GM12878 (cell line): ENCODE measurements around the gene C1orf198. TPM values are rescaled to one million over a fixed set of nuclear protein-coding genes. Genes with fewer than 3 reads are reported as not detected.
A peak's percentile ranks its signal among the peaks of the same experiment; 100 is the strongest.

Experiments
- ATAC-seq: fragments of 200-7000 bp; cut with Tn5 transposase; 3 replicates; pipeline ENCODE4 v1.9.1; 2020; ENCODE audit warnings: mild to moderate bottlenecking, moderate library complexity
- BruUV-seq: library from RNA; stranded (reverse); fragments of 400-500 nt; replicated peaks from 2 replicates; lab custom pipeline; 2021; lab: Mats Ljungman, UMichigan
- CTCF ChIA-PET: fragments of 300-600 bp; sonication (Branson Sonifier 250); formaldehyde crosslinking; extraction: SDS; loops from one replicate; lab custom pipeline; 2021; ENCODE audit warnings: inconsistent platforms; lab: Yijun Ruan, JAX
- POLR2A ChIA-PET: fragments of 350-600 bp; formaldehyde crosslinking; extraction: SDS; loops from one replicate; lab custom pipeline; 2021; ENCODE audit warnings: inconsistent platforms; lab: Charles Lee
- RAD21 ChIA-PET: fragments of 300-600 bp; sonication (Branson Sonifier 250); formaldehyde crosslinking; loops from one replicate; lab custom pipeline; 2023; ENCODE audit warnings: antibody characterized with exemption; ENCODE audit not compliant: unreplicated experiment; lab: Charles Lee
- SMC1A ChIA-PET: fragments of 300-600 bp; sonication (Branson Sonifier 250); formaldehyde crosslinking; loops from one replicate; lab custom pipeline; 2023; ENCODE audit not compliant: unreplicated experiment, uncharacterized antibody; lab: Charles Lee
- DNase-seq: peaks from one replicate; pipeline ENCODE4 v3.0.0-alpha.2; 2011; ENCODE audit warnings: low read depth, low spot score
- FAIRE-seq: peaks from 3 replicates; lab custom pipeline; 2011; peaks lifted over from hg19 to GRCh38; lab: Jason Lieb, UNC
- H2AFZ ChIP-seq: 2 replicates; pipeline ENCODE4 v1.6.0; 2011; ENCODE audit warnings: low read depth, low read length, control low read depth; ENCODE audit not compliant: control insufficient read depth
- H3K27ac ChIP-seq: 2 replicates; pipeline ENCODE4 v1.5.1; 2011; ENCODE audit warnings: control low read depth; ENCODE audit not compliant: control insufficient read depth, insufficient read depth
- H3K27me3 ChIP-seq, 2 experiments: replicated peaks in 1 of 2; 2 replicates each; pipeline versions ENCODE4 v1.6.0 to v1.6.1; 2011; ENCODE audit warnings: low read length in 1 of 2; ENCODE audit not compliant: control insufficient read depth in 2 of 2, insufficient read depth in 2 of 2
- H3K36me3 ChIP-seq, 2 experiments: 2 replicates each; pipeline ENCODE4 v1.5.1; 2011; ENCODE audit warnings: low read length in 1 of 2; ENCODE audit not compliant: control insufficient read depth in 2 of 2, insufficient read depth in 2 of 2
- H3K4me1 ChIP-seq: 2 replicates; pipeline ENCODE4 v1.6.1; 2011; ENCODE audit warnings: mild to moderate bottlenecking, low read length, moderate library complexity, mixed read lengths; ENCODE audit not compliant: control insufficient read depth, insufficient read depth
- H3K4me2 ChIP-seq: 2 replicates; pipeline ENCODE4 v1.6.0; 2011; ENCODE audit warnings: control low read depth; ENCODE audit not compliant: control insufficient read depth, insufficient read depth
- H3K4me3 ChIP-seq: fragments of 200-600 bp; sonication (generic); 2 replicates; pipeline ENCODE4 v1.5.1; 2016
- H3K79me2 ChIP-seq: 2 replicates; pipeline ENCODE4 v1.6.0; 2011; ENCODE audit warnings: low read length; ENCODE audit not compliant: control insufficient read depth, insufficient read depth
- H3K9ac ChIP-seq: 2 replicates; pipeline ENCODE4 v1.8.0; 2011; ENCODE audit warnings: low read length, control low read depth, mixed read lengths; ENCODE audit not compliant: control insufficient read depth, insufficient read depth
- H3K9me3 ChIP-seq: replicated peaks from 3 replicates; pipeline ENCODE4 v1.5.1; 2011; ENCODE audit warnings: mild to moderate bottlenecking, low read length; ENCODE audit not compliant: control insufficient read depth, insufficient read depth
- H4K20me1 ChIP-seq: 2 replicates; pipeline ENCODE4 v1.6.0; 2011; ENCODE audit not compliant: control insufficient read depth, insufficient read depth
- CREM ChIP-seq: IDR thresholded peaks from 2 replicates; pipeline ENCODE4 v1.6.1; 2014; ENCODE audit warnings: antibody characterized with exemption, low read depth
- FOXM1 ChIP-seq: IDR thresholded peaks from 2 replicates; pipeline ENCODE4 v1.6.1; 2012; ENCODE audit warnings: low read depth, mild to moderate bottlenecking, inconsistent platforms, low read length, moderate library complexity
- GATAD2B ChIP-seq: fragments of 450-650 bp; conservative IDR thresholded peaks from 2 replicates; pipeline ENCODE4 v1.6.1; 2017; ENCODE audit warnings: low read depth, mild to moderate bottlenecking, moderate library complexity
- PAX8 ChIP-seq: fragments of 450-650 bp; IDR thresholded peaks from 2 replicates; pipeline ENCODE4 v1.6.1; 2017; ENCODE audit warnings: mild to moderate bottlenecking, moderate library complexity
- RAD21 ChIP-seq: IDR thresholded peaks from 2 replicates; pipeline ENCODE4 v1.6.1; 2011; ENCODE audit warnings: mild to moderate bottlenecking, low read depth, low read length, moderate library complexity; ENCODE audit not compliant: insufficient read depth
- SMC3 ChIP-seq: IDR thresholded peaks from 2 replicates; pipeline ENCODE4 v1.6.1; 2011; ENCODE audit warnings: low read length, improper control_type of control experiment, borderline replicate concordance
- SP1 ChIP-seq: IDR thresholded peaks from one replicate; pipeline ENCODE4 v1.6.1; 2011; ENCODE audit warnings: low read depth, low read length
- SPI1 ChIP-seq: IDR thresholded peaks from 2 replicates; pipeline ENCODE4 v1.6.1; 2011; ENCODE audit warnings: low read depth, mild to moderate bottlenecking, low read length, moderate library complexity, borderline replicate concordance; ENCODE audit not compliant: insufficient read depth
- SREBF2 ChIP-seq: IDR thresholded peaks from 2 replicates; pipeline ENCODE4 v1.6.1; 2012; ENCODE audit warnings: mild to moderate bottlenecking, low read length
- STAT3 ChIP-seq: IDR thresholded peaks from 2 replicates; pipeline ENCODE4 v1.6.1; 2011; ENCODE audit warnings: low read depth, low read length, improper control_type of control experiment
- TCF3 ChIP-seq: IDR thresholded peaks from 2 replicates; pipeline ENCODE4 v1.6.1; 2012; ENCODE audit warnings: low read depth, mild to moderate bottlenecking, low read length, borderline replicate concordance; ENCODE audit not compliant: insufficient read depth
- WRNIP1 ChIP-seq: IDR thresholded peaks from 2 replicates; pipeline ENCODE4 v1.6.1; 2011; ENCODE audit warnings: low read depth, low read length, improper control_type of control experiment, borderline replicate concordance
- WGBS: methylation state at CpG from one replicate; pipeline ENCODE4 v1.1.6; 2016; ENCODE audit warnings: low lambda C conversion rate; ENCODE audit not compliant: insufficient replicate concordance, insufficient coverage; ENCODE audit errors: missing lambda C conversion rate; 5-methylcytosine and 5-hydroxymethylcytosine counted together
- in situ Hi-C: fragments of 300-500 bp; cut with MboI; formaldehyde crosslinking; loops from 9 replicates; pipeline ENCODE4 v1.14.3; 2018; ENCODE audit warnings: mixed read lengths
- intact Hi-C: fragments of 100-400 bp; cut with micrococcal nuclease; formaldehyde crosslinking; loops from one replicate; pipeline ENCODE4 v1.14.2; 2022; ENCODE audit not compliant: unreplicated experiment
- polyA plus RNA-seq, 11 experiments: library from polyadenylated mRNA; depleted of rRNA in 4 of 11; unstranded in 6 of 11; stranded (reverse) in 5 of 11; fragments of >200 nt; fragmentation: Nextera tagmentation in 4 of 11; fragmentation: Illumina TruSeq in 1 of 11; extraction: Ambion mirVana in 4 of 11; extraction: Trizol in 1 of 11; gene quantifications; 1 replicate in 1 of 11; 2 replicates in 10 of 11; pipeline versions ENCODE4 v1.2.1 to v1.2.3, GENCODE V29; 2011 to 2016; ENCODE audit warnings: inconsistent platforms in 2 of 11, missing spikeins in 2 of 11, low read depth in 1 of 11
- total RNA-seq, 4 experiments: library from RNA; depleted of rRNA in 3 of 4; stranded (reverse); fragments of >200 nt in 3 of 4; fragmentation: Illumina TruSeq in 1 of 4; extraction: Trizol in 1 of 4; gene quantifications; 2 replicates each; pipeline versions ENCODE4 v1.2.1 to v1.2.3, GENCODE V29; 2013 to 2021
- TF ChIP-seq, protein P1 (sequence below): IDR thresholded peaks from 2 replicates; pipeline ENCODE4 v1.6.1; 2012; ENCODE audit warnings: low read depth, low read length, improper control_type of control experiment
- TF ChIP-seq, protein P2 (sequence below), 3 experiments: IDR thresholded peaks in 2 of 3; conservative IDR thresholded peaks in 1 of 3; 2 replicates each; pipeline ENCODE4 v1.5.1; 2011; ENCODE audit warnings: low read depth in 3 of 3, low read length in 3 of 3, mild to moderate bottlenecking in 3 of 3, control low read depth in 2 of 3, moderate library complexity in 2 of 3, inconsistent platforms in 1 of 3, mixed read lengths in 1 of 3; ENCODE audit not compliant: control insufficient read depth in 2 of 3, insufficient read depth in 1 of 3; ENCODE audit errors: extremely low read depth in 1 of 3

The C1orf198 gene
- total and polyA plus RNA-seq, 10 of the 15 experiments (the other 5 are each of a cell fraction or from before 2014, with no cell fraction given): 0.16 to 2.8 (median 1.1) TPM

DNA sequence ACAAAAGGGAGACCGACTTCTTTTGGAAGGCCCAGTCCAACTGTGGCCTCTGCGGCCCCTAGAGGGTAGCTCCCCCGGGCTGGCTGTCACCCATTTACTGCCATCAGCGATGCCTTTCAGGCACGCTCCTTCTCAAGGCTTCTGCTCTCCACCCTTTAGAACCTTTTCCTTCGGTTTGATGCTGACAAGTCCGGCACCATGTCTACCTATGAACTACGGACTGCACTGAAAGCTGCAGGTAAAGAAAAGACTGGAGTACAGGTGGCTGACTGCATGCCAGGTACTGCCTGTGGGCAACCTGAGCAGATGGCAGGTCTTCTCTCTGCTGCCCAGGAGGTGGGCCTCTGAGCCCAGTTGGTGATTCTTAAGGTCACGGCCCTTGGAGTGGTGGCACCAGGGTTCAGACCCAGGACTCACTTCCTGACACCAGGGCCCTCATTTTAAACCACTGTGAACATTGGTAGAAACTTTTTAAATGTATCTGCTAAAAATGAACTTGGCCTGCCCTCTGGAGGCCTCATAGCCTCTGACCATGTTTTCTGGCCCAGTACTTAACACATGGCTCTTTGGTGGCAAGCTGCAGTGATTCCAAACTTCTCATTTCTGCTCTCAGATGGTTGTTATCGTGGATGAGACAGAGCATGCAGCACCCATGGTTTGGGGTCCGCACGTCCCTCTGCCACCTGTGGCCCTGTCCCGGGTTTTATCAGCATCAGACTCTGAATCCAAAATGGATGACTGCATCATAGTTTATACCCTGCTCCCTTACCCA is 75.4 kb downstream of the C1orf198 start:
- ChIA-PET CTCF (no interaction called here), POLR2A (no interaction called here), RAD21 (no interaction called here), SMC1A (no interaction called here)
- Histone ChIP-seq H3K9me3 (no peaks in the 10 kb centered on the region), H3K4me1 (no peaks in the 10 kb centered on the region), H3K4me2 (no peak overlapping the region), H3K9ac (no peak overlapping the region), H3K79me2 (no peaks in the 10 kb centered on the region), H2AFZ (no peak overlapping the region), H3K27me3 (no peaks in the 10 kb centered on the region; a peak in 1 of 4 replicates), H3K27ac (no peak overlapping the region), H3K4me3 (no peak overlapping the region), H3K36me3 (no peaks in the 10 kb centered on the region), H4K20me1 (no peaks in the 10 kb centered on the region)
- 35% methylated on average over 13 of the region's 13 CpGs for WGBS
- FAIRE-seq (no peak), ATAC-seq (peak; percentile 28; the same call in 1 of the 3 replicates), DNase-seq (no peak)
- intact Hi-C loops: loop anchor here (10.0 kb wide), 1 partner anchor 302 kb away; no protein-coding TSS in a partner anchor
- TF ChIP-seq FOXM1 (no peak), RAD21 (peak; percentile 29; the same call in 1 of the 2 replicates), TCF3 (no peak), SP1 (no peak), SMC3 (0 out of 2 replicates have a peak, but pooled peaks have one; percentile 7), STAT3 (no peak), WRNIP1 (no peak), GATAD2B (no peak), SREBF2 (no peak), PAX8 (no peak), SPI1 (no peak), CREM (no peak)
- TF ChIP-seq, protein P1, sequence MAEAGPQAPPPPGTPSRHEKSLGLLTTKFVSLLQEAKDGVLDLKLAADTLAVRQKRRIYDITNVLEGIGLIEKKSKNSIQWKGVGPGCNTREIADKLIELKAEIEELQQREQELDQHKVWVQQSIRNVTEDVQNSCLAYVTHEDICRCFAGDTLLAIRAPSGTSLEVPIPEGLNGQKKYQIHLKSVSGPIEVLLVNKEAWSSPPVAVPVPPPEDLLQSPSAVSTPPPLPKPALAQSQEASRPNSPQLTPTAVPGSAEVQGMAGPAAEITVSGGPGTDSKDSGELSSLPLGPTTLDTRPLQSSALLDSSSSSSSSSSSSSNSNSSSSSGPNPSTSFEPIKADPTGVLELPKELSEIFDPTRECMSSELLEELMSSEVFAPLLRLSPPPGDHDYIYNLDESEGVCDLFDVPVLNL: no peak
- TF ChIP-seq, protein P2, sequence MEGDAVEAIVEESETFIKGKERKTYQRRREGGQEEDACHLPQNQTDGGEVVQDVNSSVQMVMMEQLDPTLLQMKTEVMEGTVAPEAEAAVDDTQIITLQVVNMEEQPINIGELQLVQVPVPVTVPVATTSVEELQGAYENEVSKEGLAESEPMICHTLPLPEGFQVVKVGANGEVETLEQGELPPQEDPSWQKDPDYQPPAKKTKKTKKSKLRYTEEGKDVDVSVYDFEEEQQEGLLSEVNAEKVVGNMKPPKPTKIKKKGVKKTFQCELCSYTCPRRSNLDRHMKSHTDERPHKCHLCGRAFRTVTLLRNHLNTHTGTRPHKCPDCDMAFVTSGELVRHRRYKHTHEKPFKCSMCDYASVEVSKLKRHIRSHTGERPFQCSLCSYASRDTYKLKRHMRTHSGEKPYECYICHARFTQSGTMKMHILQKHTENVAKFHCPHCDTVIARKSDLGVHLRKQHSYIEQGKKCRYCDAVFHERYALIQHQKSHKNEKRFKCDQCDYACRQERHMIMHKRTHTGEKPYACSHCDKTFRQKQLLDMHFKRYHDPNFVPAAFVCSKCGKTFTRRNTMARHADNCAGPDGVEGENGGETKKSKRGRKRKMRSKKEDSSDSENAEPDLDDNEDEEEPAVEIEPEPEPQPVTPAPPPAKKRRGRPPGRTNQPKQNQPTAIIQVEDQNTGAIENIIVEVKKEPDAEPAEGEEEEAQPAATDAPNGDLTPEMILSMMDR (IDR thresholded peaks at IDR 0.05 in 2 of 3, conservative IDR thresholded peaks at IDR 0.05 in 1 of 3; ENCODE audit: control insufficient read depth in 2 of 3, extremely low read depth in 1 of 3, insufficient read depth in 1 of 3, low read depth in 3 of 3, low read length in 3 of 3): peak in 1 of 3 experiments; percentile 35; a peak in 2 of 6 replicates
- no TSS peak for BruUV-seq
- in situ Hi-C loops: no loop called here
